HG03196 (cell line): Measurements from ENCODE around the gene PYDC2.

Source experiments
- ATAC-seq: cut with Tn5 transposase; IDR thresholded peaks from one replicate; pipeline ENCODE4 v1.9.1; 2021; ENCODE audit not compliant: unreplicated experiment

The PYDC2 gene

DNA sequence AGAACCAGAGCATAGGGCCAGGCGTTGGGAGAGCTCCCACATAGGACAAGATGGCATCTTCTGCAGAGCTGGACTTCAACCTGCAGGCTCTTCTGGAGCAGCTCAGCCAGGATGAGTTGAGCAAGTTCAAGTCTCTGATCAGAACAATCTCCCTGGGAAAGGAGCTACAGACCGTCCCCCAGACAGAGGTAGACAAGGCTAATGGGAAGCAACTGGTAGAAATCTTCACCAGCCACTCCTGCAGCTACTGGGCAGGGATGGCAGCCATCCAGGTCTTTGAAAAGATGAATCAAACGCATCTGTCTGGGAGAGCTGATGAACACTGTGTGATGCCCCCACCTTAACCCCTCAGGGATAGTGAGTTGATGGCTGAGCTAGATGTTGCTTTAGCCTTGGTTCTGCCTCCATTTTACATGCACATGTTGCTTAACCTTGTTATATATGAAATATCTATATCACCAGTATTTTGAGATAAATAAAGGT lies at the start of gene PYDC2:
PYDC2 (plus strand) TSS at position 51 of the 483 bp plus-strand sequence; CDS start at position 51, 0 bp downstream.
- no peak for ATAC-seq

DNA sequence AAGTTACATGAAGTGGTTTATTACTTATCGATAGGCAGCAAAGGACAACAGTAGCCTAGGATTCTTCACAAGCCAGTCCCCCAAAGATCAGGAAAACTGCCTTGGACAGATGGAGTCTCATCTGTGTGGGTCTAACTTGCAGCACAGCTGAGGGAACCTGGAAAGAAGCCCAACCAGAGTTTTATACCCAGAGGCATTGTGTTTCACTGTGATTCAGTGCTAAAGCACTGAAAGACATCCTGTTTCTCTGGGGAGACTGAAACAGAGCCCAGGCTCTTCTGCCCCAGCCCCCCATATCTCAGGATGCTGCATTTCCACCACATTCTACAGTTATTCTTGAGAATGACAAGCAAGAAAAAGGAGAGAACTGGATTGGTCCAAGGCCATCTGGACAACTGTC lies 48.2 kb upstream of the PYDC2 start:
- no peak for ATAC-seq

DNA sequence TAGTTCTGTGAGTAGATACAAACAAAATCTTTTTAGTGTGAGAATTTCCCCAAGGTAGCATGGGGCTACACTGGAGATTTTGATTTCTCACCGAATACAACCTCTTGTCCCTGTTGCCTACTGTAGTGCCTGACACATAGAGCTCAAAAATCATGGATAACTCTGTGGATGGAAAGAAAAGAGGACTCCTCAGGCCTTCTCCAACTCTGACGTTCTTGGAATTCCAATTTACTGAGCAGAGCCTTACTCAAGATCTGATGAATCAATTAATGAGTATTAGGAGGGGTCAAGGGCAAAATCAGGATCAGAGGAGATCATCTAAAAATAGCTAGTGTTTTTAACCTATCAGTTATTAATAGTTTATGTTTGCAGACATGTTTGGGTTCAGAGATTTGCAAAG lies 46.7 kb upstream of the PYDC2 start:
- no peak for ATAC-seq

DNA sequence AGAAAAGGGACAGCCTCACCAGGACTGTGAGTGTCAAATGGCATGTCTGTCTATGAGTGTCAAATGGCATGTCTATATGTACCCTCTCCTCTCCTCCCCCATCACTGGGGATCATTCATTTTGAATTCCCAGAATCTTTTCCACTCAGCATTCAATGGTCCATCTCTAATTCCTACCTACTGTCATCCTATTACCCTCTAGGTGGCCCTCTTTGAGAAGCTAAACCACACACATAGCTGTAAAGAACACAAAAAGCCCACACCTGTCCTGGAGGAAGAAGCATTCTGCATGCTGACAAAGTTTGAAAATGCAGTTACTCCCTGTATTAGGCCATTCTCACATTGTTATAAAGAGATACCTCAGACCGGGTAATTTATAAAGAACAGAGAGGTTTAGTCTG lies 46.2 kb upstream of the PYDC2 start:
- ATAC-seq = no peak

DNA sequence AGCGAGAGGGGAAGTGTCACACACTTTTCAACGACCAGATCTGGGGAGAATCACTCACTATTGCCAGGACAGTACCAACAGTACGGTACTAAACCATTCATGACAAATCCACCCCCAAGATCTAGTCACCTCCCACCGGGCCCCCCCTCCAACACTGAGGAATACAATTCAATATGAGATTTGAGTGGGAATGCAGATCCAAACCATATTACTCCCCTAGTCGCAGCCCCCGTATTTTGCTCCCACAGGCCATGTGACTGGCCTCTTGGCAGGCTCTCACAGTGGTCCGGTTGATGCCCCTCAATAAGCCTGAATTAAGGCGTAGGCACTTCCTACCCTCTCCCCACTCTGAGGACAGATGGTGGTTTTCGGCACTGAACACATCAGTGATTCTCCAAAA lies 45.4 kb upstream of the PYDC2 start:
- ATAC-seq = no peak

DNA sequence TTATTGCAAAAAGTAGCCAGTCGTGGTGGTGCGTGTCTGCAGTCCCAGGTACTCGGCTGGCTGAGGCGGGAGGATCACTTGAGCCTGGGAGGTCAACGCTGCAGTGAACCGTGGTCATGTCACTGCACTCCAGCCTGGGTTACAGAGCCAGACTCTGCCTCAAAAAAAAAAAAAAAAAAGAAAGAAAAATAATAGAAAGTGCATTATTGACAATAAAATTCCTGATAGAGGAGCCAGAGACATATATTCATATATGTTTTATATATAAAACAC lies 43.6 kb upstream of the PYDC2 start:
- no peak for ATAC-seq

DNA sequence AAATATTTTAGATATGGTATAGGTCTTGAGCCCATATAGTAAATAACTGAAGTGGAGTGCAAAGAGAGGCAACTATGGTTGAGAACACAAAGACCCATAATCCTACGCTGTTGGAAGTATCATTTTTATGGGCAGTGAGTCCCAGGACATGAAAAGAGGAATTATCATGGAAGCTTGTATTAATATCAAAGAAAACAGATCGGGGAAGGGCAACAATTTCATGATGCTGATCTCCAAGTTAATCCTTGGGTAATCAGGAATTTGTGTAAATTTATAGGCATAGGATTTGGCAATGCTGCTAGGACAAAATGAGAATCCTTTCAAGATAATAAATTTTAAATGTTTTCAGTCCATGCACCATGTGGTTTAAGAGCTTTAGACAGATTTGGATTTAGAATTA lies 40.2 kb upstream of the PYDC2 start:
- no peak for ATAC-seq

DNA sequence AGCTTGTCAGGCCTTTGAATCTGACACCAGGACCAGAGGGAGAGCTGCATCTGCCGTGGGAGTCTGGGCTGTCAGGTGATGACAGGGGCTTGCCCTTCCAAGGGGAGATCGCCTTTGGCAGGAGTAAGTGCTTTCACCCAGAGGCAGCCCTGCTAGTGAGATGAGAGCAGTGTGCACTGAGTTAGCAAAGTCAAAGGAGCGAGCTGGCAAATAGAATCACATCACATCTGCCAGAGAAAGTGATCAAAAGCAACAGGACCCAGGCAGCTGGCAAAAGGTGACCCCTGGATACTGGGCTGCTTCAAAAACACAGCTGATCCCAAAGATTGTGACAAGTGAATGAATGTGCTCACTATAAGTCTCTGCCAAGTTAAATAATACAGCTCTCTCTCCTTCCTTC lies 36.1 kb upstream of the PYDC2 start:
- ATAC-seq = no peak

DNA sequence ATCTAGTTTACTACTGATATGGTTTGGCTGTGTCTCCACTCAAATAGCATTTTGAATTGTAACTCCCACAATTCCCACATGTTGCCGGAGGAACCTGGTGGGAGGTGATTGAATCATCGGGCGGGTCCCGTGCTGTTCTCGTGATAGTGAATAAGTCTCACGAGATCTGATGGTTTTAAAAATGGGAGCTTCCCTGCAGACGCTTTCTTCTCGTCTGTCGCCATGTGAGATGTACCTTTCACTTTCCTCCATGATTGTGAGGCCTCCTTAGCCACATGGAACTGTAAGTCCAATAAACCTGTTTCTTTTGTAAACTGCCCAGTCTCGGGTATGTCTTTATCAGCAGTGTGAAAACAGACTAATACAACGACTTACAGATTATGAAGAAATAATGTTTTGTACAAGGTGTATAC lies 35.6 kb upstream of the PYDC2 start:
- no peak for ATAC-seq

DNA sequence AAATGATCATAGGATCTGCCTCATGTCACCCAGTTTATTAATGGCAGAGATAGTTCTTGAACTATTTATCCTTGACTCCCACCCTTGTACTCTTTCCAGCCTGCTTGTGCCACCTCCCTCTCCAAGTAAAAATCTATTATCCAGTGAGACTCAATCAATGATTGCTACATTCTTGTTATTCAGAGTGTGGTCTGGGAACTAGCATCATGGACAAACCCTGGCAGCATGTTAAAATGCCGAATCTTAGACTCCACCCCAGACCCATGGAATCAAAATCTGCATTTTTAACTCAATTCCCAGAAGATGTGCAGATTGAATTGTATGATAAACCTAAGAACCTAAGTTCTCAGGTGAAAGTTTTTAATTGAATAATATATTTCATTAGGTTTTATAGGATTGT lies 34.7 kb upstream of the PYDC2 start:
- ATAC-seq = no peak

DNA sequence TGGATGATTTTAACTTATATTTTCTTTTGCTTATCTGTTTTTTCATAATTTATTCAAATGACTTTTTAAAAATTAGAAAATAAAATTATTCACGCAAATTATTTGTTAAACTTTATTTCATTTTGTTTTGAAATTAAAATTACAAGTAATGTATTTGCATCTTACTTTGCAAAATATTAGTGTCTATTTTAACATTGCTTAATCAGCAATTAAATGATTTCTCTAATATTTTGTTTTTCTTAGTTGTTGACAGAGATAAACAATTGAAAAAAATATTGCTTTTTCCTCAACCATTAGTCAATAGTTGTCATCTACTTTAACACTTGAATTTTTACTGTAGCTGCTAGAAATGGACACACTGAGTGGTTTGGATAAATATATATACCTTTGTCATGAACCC lies 32.8 kb upstream of the PYDC2 start:
- ATAC-seq = no peak

DNA sequence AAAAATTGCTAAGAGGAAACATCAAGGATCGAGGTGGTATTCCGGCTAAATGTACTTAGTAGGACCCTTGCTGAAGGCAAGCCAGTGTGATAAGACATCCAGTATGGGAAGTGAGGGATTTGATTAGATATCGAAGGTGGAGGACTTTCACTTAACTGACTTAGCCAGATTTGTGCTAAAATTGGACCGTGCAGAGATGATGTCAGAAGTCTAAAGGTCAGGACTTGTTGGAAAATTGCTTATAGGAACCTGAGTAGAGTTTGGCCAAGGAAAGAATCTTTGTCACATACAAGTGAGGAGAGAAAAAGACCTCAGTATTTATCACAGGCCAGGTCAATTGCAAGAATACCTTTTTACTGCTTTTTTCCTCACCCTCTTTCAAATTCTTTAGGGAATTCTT lies 30.9 kb upstream of the PYDC2 start:
- ATAC-seq = no peak

DNA sequence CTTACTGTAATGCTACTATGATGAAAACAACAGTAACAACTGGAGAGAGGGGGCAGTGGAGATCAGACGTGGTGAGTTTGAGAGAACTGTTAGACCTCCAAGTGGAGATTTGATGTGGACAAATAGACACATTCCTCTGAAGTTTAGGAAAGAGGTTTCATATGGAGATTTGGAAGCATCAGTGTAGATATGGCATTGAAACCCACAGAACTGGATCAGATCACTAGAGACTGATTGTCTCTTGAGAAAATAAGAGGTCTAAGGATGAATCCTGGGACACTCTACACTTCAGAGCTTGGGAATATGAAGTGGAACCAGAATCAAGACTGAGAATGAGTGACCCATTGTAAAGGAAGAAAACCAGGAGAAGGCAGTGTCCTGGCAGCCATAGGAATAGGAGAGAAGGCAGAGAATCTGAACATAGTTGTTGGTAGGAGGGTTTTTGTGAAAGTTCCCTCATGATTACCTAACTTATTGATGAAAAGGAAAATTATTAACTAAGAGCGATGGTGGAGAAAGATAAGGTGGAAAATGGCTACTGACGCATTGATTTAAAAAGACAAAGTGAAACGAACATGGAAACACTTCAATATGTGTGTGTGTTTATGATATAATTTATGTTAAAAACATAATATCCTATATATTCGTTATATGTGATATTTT lies 29.7 kb upstream of the PYDC2 start:
- no peak for ATAC-seq

DNA sequence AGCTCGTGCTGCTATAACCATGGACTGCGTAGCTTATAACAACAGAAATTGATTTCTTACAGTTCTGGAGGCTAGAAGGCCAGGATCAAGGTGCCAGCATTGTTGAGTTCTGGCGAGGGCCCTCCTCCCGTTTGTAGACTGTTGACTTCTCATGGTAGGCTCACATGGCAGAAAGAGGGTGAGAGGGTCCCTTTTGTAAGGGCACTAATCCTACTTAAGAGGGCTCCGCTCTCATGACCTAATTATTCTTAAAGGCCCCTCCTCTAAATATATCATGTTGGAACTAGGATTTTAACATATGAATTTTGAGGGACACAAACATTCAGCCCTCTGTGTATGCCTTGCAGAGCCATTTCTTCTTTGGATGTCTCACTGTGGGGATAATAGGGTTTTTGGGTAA lies 28.8 kb upstream of the PYDC2 start:
- no peak for ATAC-seq

DNA sequence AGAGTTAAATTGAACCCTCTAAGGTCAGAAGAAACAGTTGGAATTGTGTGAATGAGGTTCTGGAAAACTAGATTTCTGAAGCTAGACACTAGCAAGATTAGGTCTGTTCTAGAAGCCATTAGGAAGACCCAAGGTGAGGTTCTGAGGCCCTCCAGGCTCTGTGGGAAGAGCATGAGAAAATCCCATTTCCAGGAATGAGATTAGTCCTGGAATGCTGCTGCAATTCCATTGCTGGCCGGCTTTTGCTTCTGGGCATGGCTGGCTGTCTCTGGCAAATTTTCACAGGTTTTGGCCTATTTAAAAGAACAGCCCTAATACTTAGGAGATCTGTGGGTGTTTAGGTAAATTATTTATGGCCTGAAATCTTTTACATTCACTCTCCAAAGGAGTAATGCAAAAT lies 26.9 kb upstream of the PYDC2 start:
- no peak for ATAC-seq

DNA sequence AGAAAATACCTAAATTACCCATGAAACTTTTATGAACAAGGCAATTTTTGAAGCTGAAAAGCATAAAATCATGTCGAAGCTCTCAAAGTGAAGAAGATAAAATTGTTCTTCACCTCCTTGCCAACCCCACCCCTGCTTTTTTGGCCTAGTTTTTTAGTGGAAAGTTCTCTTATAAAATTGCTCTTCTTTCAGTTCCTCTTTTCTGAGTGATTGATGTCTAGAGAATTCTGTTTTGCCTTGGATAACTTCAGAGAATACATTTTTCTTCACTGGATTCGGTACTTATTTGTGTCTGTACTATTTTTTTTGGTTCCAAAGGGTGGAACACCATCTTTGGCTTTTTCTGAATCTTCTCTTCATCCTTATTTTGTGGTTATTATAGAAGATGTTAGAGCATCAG lies 25.0 kb upstream of the PYDC2 start:
- no peak for ATAC-seq

DNA sequence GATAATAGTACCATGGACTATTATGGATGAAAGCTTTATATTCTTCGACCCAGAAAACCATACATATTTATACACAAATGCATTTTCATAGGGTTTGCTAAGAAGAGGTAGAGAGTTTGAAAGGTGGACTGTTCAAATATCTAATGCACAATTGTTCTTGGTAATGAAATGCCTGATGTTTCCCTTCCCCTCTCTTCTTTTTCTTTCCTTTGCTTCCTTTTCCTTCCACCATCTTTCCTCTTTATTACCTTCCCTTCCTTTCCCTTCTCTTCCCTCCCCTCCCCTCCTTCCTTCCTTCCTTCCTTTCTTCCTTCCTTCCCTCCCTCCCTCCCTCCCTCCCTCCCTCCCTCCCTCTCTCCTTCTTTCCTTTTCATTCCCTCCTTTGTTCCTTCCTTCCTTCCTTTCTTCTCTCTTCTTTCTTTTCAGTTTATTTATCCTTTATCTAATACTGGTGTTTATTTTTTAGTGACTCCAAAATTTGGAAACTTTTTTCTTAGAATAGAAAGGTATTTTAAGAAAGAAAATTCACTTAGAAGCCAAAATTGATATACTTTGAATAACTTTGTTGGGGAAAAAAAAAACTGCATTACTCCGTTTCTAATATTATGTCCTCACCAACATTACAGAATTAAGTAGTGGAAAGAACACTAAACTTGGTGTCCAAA lies 22.7 kb upstream of the PYDC2 start:
- no peak for ATAC-seq

DNA sequence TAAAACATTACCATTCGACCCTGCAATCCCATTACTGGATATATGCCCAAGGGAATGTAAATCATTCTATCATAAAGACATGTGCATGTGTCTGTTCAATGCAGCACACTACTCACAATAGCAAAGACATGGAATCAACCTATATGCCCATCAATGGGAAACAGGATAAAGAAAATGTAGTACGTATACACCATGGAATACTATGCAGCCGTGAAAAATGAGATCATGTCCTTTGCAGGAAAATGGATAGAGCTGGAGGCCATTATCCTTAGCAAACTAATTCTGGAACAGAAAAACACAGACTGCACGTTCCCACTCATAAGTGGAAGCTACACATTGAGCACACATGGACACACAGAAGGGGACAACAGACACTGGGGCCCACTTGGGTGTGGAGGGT lies 20.4 kb upstream of the PYDC2 start:
- no peak for ATAC-seq

DNA sequence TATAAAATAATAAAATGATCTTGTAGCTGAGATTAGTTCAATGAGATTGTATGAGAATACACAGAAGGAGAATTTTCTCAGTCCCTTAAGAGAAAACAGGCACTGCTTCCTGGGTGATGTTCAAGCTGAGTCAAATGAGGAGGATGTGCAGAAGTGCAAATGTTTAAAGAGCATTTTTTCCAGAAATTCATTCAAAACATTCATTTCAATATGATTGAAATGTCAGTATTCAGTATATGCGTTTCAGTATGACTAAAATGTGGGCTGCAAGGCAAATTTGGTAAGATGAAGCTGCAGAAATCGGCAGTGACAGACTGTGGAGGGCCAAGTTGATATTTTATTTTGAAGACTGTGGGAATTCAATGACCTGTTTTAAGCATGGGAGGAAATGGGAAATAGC lies 19.3 kb upstream of the PYDC2 start:
- ATAC-seq = no peak

DNA sequence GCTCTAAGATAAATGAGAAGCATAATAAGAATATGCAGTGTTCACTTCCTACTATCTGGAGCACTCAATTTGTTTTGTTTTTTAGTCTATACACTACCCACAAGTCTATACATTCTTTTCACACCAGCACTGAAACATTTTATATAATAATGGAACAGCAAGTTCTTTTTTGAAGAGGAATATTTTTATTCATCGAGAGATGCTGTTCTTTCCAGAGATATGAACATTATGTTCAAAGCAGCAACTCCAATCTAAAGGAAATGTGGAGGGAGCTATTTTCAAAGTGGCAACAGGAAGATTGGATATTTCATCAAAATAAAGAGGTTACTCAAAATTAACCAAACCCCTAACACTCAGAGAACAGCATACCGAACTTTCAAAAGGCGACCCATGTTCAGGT lies 16.4 kb upstream of the PYDC2 start:
- no peak for ATAC-seq

DNA sequence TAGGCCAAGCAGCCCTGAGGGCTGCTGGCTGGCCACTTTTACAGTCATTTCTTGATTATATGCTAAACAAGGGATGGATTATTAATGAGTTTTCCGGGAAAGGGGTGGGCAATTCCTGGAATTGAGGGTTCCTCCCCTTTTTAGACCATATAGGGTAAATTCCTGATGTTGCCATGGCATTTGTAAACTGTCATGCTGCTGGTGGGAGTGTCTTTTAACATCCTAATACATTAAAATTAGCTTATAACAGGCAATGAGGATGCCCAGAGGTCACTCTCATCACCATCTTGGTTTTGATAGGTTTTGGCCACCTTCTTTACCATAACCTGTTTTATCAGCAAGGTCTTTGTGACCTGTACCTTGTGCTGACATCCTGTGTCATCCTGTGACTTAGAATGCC lies 11.7 kb upstream of the PYDC2 start:
- no peak for ATAC-seq

DNA sequence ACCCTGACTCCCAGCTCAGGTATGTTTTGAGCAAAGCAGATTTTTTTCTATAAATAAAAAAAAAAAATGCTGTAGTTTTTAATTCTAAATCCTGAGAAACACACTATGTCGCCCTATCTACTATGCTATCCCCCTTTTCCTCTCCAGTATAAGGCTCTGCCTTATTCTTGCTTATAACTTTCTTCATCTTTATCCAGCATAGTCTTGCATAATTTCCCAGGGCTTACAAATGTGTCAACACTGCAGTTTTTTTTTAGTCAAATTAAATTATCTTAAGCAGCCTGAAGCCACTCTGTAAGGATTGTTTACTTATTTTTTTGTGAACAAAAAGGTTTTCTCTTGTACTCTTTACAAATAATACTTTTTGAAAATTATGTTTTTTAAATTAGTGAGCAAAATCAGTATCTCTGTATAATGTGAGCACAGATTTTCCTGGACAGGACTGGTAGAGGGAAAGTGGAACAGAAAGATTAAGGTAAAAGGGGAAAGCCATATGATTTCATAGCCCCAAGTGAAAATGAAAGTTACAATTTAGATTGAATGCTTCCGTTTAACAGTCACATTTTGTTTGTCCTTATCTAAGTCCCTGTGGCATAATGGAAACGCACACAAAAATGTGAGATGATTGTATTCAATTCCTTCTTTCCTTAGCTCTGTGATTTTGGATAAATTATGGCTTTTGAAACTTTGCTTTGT lies 5.6 kb upstream of the PYDC2 start:
- ATAC-seq = no peak

DNA sequence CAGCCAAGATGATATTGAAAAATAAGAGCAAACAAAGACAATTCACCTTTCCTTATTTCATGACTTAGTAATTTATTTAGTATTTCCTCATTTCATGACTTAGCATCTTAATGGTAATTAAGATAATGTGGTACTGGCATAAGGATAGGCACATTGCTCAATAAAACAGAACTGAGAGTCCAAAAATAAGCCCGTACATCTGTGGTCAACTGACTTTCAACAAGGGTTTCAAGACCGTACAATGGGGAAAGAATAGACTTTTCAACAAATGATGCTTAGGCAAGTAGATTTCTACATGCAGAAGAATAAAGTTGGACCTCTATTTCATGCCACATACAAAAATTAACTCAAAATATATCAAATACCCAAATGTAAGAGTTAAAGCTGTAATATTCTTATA lies 603 bp upstream of the PYDC2 start:
- no peak for ATAC-seq
